CD14-positive monocyte (primary cell): ENCODE results near the gene MRPS11. TPM values are rescaled to one million over a fixed set of nuclear protein-coding genes. Genes with fewer than 3 reads are reported as not detected.
"Not testable (repeated sequence)": the region's sequence is repeated elsewhere in the genome, so short reads cannot be mapped to it uniquely, and the experiment has no call there.

Experiments
- DNase-seq, 3 donors: peaks; one replicate each; pipeline ENCODE4 v3.0.0-alpha.2; 2011 to 2022
- H2AFZ ChIP-seq: 2 replicates; pipeline ENCODE4 v1.6.0; 2012; ENCODE audit warnings: mild to moderate bottlenecking, low read depth, low read length, inconsistent platforms; ENCODE audit not compliant: insufficient read depth, poor library complexity, severe bottlenecking
- H3K27ac ChIP-seq, 2 donors: 1 replicate in 1 of 2; 2 replicates in 1 of 2; pipeline ENCODE4 v1.5.1; 2012 to 2013; ENCODE audit warnings: low read length in 2 of 2, control low read depth in 1 of 2, inconsistent platforms in 1 of 2, low read depth in 1 of 2, mild to moderate bottlenecking in 1 of 2
- H3K27me3 ChIP-seq, 2 donors: one replicate each; pipeline versions ENCODE4 v1.6.0 to v1.6.1; 2011 to 2013; ENCODE audit warnings: low read length in 2 of 2; ENCODE audit not compliant: control insufficient read depth in 2 of 2, insufficient read depth in 2 of 2
- H3K36me3 ChIP-seq, 2 donors: replicated peaks in 1 of 2; 1 replicate in 1 of 2; 2 replicates in 1 of 2; pipeline versions ENCODE4 v1.5.1 to v1.6.1; 2012 to 2013; ENCODE audit warnings: low read length in 2 of 2, control low read depth in 1 of 2, inconsistent platforms in 1 of 2, mild to moderate bottlenecking in 1 of 2; ENCODE audit not compliant: insufficient read depth in 2 of 2, control insufficient read depth in 1 of 2
- H3K4me1 ChIP-seq, 2 donors: 1 replicate in 1 of 2; 2 replicates in 1 of 2; pipeline versions ENCODE4 v1.5.1 to v1.6.1; 2012 to 2013; ENCODE audit warnings: low read length in 2 of 2, control low read depth in 1 of 2, inconsistent platforms in 1 of 2, mild to moderate bottlenecking in 1 of 2, moderate library complexity in 1 of 2; ENCODE audit not compliant: insufficient read depth in 2 of 2, control insufficient read depth in 1 of 2
- H3K4me2 ChIP-seq: replicated peaks from 2 replicates; pipeline ENCODE3; 2012; ENCODE audit warnings: low read length, moderate library complexity, mild to moderate bottlenecking; ENCODE audit not compliant: poor library complexity, severe bottlenecking; ENCODE audit errors: extremely low read depth
- H3K4me3 ChIP-seq, 3 experiments: fragments of 200-600 bp in 1 of 3; sonication (generic) in 1 of 3; replicated peaks in 1 of 3; 1 replicate in 2 of 3; 2 replicates in 1 of 3; pipeline ENCODE4 v1.5.1; 2011 to 2013; ENCODE audit warnings: low read length in 3 of 3, mild to moderate bottlenecking in 3 of 3, control low read depth in 2 of 3, low read depth in 2 of 3, inconsistent platforms in 1 of 3, moderate library complexity in 1 of 3
- H3K79me2 ChIP-seq: 2 replicates; pipeline ENCODE4 v1.6.0; 2012; ENCODE audit warnings: mild to moderate bottlenecking, control low read depth, inconsistent platforms, low read length, moderate library complexity; ENCODE audit not compliant: insufficient read depth
- H3K9ac ChIP-seq: 2 replicates; pipeline ENCODE4 v1.6.0; 2017; ENCODE audit warnings: low read length, mild to moderate bottlenecking; ENCODE audit not compliant: insufficient read depth, poor library complexity, severe bottlenecking
- H3K9me3 ChIP-seq, 2 donors: replicated peaks in 1 of 2; 1 replicate in 1 of 2; 2 replicates in 1 of 2; pipeline versions ENCODE4 v1.5.1 to v1.6.1; 2012 to 2013; ENCODE audit warnings: low read length in 2 of 2, control low read depth in 1 of 2; ENCODE audit not compliant: control insufficient read depth in 1 of 2, insufficient read depth in 1 of 2
- H4K20me1 ChIP-seq: 2 replicates; pipeline ENCODE4 v1.6.0; 2012; ENCODE audit warnings: mild to moderate bottlenecking, low read length, control low read depth, moderate library complexity; ENCODE audit not compliant: insufficient read depth
- H3K27ac Mint-ChIP-seq, 7 donors: one replicate each; pipeline ENCODE4 v1.8.0; 2020; ENCODE audit warnings: mild to moderate bottlenecking in 7 of 7, mixed read lengths in 7 of 7, moderate library complexity in 6 of 7, inconsistent platforms in 2 of 7
- H3K27me3 Mint-ChIP-seq, 3 donors: one replicate each; pipeline ENCODE4 v1.8.0; 2021 to 2022; ENCODE audit warnings: low read depth in 3 of 3, mild to moderate bottlenecking in 3 of 3, mixed read lengths in 3 of 3, moderate library complexity in 3 of 3, inconsistent platforms in 1 of 3
- H3K36me3 Mint-ChIP-seq, 2 donors: one replicate each; pipeline ENCODE4 v1.8.0; 2020; ENCODE audit warnings: mixed read lengths in 2 of 2, inconsistent platforms in 1 of 2, mild to moderate bottlenecking in 1 of 2
- H3K4me1 Mint-ChIP-seq: one replicate; pipeline ENCODE4 v1.8.0; 2020; ENCODE audit warnings: mild to moderate bottlenecking, mixed read lengths
- H3K4me3 Mint-ChIP-seq, 2 donors: one replicate each; pipeline ENCODE4 v1.8.0; 2020; ENCODE audit warnings: mild to moderate bottlenecking in 2 of 2, mixed read lengths in 2 of 2, moderate library complexity in 1 of 2
- H3K9me3 Mint-ChIP-seq, 7 donors: one replicate each; pipeline ENCODE4 v1.8.0; 2020 to 2022; ENCODE audit warnings: mixed read lengths in 7 of 7, mild to moderate bottlenecking in 6 of 7, moderate library complexity in 6 of 7, inconsistent platforms in 2 of 7
- CTCF ChIP-seq: fragments of 200-600 bp; IDR thresholded peaks from one replicate; pipeline ENCODE4 v1.8.0; 2022; ENCODE audit warnings: antibody characterized with exemption, mild to moderate bottlenecking
- WGBS: methylation state at CpG from one replicate; pipeline ENCODE4 v1.1.5; 2013; ENCODE audit warnings: missing lambda C conversion rate; ENCODE audit not compliant: insufficient coverage; 5-methylcytosine and 5-hydroxymethylcytosine counted together
- intact Hi-C, 2 donors: fragments of 100-400 bp; cut with micrococcal nuclease; formaldehyde crosslinking; loops; one replicate each; pipeline versions ENCODE4 v1.15.0 to v1.15.1; 2023
- polyA plus RNA-seq, 3 donors: library from polyadenylated mRNA; depleted of rRNA in 1 of 3; unstranded in 2 of 3; stranded (reverse) in 1 of 3; fragments of 300-500 nt in 2 of 3; fragments of >200 nt in 1 of 3; fragmentation: Illumina TruSeq in 2 of 3; gene quantifications; 1 replicate in 2 of 3; 2 replicates in 1 of 3; pipeline ENCODE4 v1.2.3, GENCODE V29; 2012 to 2021

MRPS11 gene
- polyA plus RNA-seq, 3 donors, result 31.1 to 70.2 (median 65.2) TPM

- Histone ChIP-seq H3K4me1 (peaks cover 8 to 15% of the 10 kb centered on the region in 2 donors), H2AFZ (no peak overlapping the region), H3K36me3 (peaks cover 39 to 68% of the 10 kb centered on the region in 2 donors), H3K9me3 (no peaks in the 10 kb centered on the region), H3K27me3 (no peaks in the 10 kb centered on the region), H3K9ac (no peak overlapping the region), H3K79me2 (peaks cover 18% of the 10 kb centered on the region), H3K4me2 (no peak overlapping the region), H3K27ac (no peak overlapping the region), H4K20me1 (no peaks in the 10 kb centered on the region), H3K4me3 (no peak overlapping the region)
- WGBS, result 100% methylated on average over 1 of the region's 4 CpGs
- Mint-ChIP-seq H3K36me3 (peaks cover 38 to 45% of the 10 kb centered on the region in 2 donors), H3K27ac (no peak overlapping the region), H3K27me3 (no peaks in the 10 kb centered on the region), H3K4me3 (no peak overlapping the region), H3K9me3 (no peaks in the 10 kb centered on the region), H3K4me1 (peaks cover 6% of the 10 kb centered on the region)
- no peak for DNase-seq
- intact Hi-C loops, result no loop called here
- no peak for TF ChIP-seq CTCF
These were observed 4.7 kb downstream of the MRPS11 start for GRCh38 chr15:88472225-88472624.

GRCh38 chr15:88473661-88474293 is 6.3 kb downstream of the MRPS11 start:
- H3K4me1 ChIP-seq, H3K27me3 ChIP-seq, H3K9me3 Mint-ChIP-seq, H4K20me1 ChIP-seq, H2AFZ ChIP-seq, H3K27ac Mint-ChIP-seq, H3K4me1 Mint-ChIP-seq, H3K27me3 Mint-ChIP-seq, H3K79me2 ChIP-seq, H3K4me3 ChIP-seq, H3K9ac ChIP-seq, DNase-seq, H3K27ac ChIP-seq, H3K4me2 ChIP-seq, H3K9me3 ChIP-seq, intact Hi-C loops, H3K4me3 Mint-ChIP-seq: not testable (repeated sequence)
- peaks cover 49 to 58% of the 10 kb centered on the region in 2 donors for H3K36me3 Mint-ChIP-seq
- peaks cover 53 to 82% of the 10 kb centered on the region in 2 donors for H3K36me3 ChIP-seq
- no CpG with 5 or more reads among the region's 4 CpGs for WGBS
